Mesothelial cell of epicardium (in vitro differentiated cells): Measurements from ENCODE around the gene CSNK1G2. TPM values are rescaled to one million over a fixed set of nuclear protein-coding genes. Genes with fewer than 3 reads are reported as not detected.

ENCODE experiments used
- DNase-seq, 2 experiments: peaks; one replicate each; pipeline ENCODE4 v3.0.0; 2021; ENCODE audit warnings: low spot score in 2 of 2; ENCODE audit not compliant: unreplicated experiment in 2 of 2
- H3K27ac Mint-ChIP-seq: 2 replicates; pipeline ENCODE4 v1.8.0; 2021; ENCODE audit warnings: mixed read lengths
- H3K27me3 Mint-ChIP-seq: 2 replicates; pipeline ENCODE4 v1.8.0; 2021; ENCODE audit warnings: low read depth, mixed read lengths
- H3K36me3 Mint-ChIP-seq: 2 replicates; pipeline ENCODE4 v1.8.0; 2021; ENCODE audit warnings: mixed read lengths
- H3K4me1 Mint-ChIP-seq: 2 replicates; pipeline ENCODE4 v1.8.0; 2021; ENCODE audit warnings: mixed read lengths
- H3K4me3 Mint-ChIP-seq: 2 replicates; pipeline ENCODE4 v1.8.0; 2021; ENCODE audit warnings: mild to moderate bottlenecking, moderate library complexity, mixed read lengths
- H3K9me3 Mint-ChIP-seq: 2 replicates; pipeline ENCODE4 v1.8.0; 2021; ENCODE audit warnings: mixed read lengths
- CTCF ChIP-seq: fragments of 200-600 bp; sonication (generic); IDR thresholded peaks from one replicate; pipeline ENCODE4 v1.5.0; 2021; ENCODE audit warnings: antibody characterized with exemption; ENCODE audit not compliant: unreplicated experiment
- total RNA-seq: library from RNA; stranded (reverse); gene quantifications from 3 replicates; pipeline ENCODE4 v1.2.1, GENCODE V29; 2021

CSNK1G2 gene
- 79.1 to 84.0 TPM (median 81.8 TPM) in 3 replicates for total RNA-seq

- TF ChIP-seq CTCF, result no peak
- Mint-ChIP-seq H3K4me3 (peak within 1 kb of the TSS; percentile 88), H3K27me3 (no peaks in the 10 kb centered on the region), H3K9me3 (no peaks in the 10 kb centered on the region), H3K27ac (peak within 1 kb of the TSS; percentile 99), H3K36me3 (no peaks in the 10 kb centered on the region), H3K4me1 (peaks cover 26% of the 10 kb centered on the region)
- no peak for DNase-seq
Measured at GRCh38 chr19:1941146-1942077, at the start of gene CSNK1G2. TSS of gene CSNK1G2 (plus strand) at chr19:1941172. CDS start at chr19:1969773, 28,601 bp downstream.

DNA sequence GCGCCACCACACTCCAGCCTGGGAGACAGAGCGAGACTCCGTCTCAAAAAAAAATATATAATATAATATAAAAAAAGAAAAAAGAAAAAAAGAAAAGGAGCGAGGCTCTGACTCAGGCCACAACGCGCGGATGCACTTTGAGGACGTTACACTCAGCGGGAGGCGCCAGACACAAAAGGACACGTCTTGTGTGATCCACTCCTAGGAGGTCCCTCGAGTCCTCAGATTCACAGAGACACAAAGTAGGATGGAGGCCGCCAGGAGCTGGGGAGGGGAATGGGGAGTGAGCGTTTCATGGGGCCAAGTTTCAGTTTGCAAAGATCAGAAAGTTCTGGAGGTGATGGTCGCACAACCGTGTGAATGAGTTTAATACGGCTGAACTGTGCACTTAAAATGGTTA, 47.2 kb upstream of the CSNK1G2 start:
- TF ChIP-seq CTCF, result no peak
- DNase-seq, result no peak
- H3K9me3 Mint-ChIP-seq, result no peaks in the 10 kb centered on the region
- peak overlapping the region; percentile 66 for H3K27ac Mint-ChIP-seq
- H3K4me3 Mint-ChIP-seq, result no peak overlapping the region
- peaks cover 5% of the 10 kb centered on the region for H3K4me1 Mint-ChIP-seq
- H3K27me3 Mint-ChIP-seq, result no peaks in the 10 kb centered on the region
- no peaks in the 10 kb centered on the region for H3K36me3 Mint-ChIP-seq

DNA sequence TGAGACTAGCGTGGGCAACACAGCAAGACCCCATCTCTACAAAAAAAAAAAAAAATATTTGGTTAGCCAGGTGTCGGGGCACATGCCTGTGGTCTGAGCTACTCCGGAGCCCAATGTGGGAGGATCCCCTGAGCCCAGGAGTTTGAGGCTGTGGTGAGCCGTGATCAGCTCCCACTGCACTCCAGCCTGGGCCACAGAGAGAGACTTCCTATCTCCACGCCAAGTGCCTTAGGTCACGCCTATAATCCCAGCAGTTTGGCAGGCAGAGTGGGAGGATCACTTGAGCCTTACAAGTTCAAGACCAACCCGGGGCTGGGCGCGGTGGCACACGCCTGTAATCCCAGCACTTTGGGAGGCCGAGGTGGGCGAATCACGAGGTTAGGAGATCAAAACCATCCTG, 44.5 kb upstream of the CSNK1G2 start:
- no peak for TF ChIP-seq CTCF
- Mint-ChIP-seq H3K27ac (no peak overlapping the region), H3K4me3 (no peak overlapping the region)

DNA sequence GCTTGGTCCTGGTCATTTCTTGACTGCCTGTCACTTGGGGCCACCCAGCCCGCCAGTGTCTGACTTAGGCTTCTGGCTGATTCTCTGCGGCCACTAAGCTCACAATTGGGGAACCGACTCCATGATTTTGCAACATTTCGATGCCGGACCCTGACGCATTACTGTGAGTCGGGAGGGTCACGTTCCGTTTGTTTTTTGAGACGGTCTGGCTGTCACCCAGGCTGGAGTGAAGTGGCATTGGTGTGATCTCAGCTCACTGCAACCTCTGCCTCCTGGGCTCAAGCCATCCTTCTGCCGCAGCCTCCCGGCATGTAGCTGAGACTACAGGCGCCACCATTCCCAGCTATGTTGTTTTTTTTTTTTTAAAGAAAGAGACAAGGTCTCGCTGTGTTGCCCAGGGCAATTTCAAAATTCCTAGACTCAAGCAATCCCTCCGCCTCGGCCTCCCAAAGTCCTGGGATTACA, 39.0 kb upstream of the CSNK1G2 start:
- TF ChIP-seq CTCF, result no peak
- no peak for DNase-seq
- no peaks in the 10 kb centered on the region for H3K9me3 Mint-ChIP-seq
- H3K27me3 Mint-ChIP-seq, result no peaks in the 10 kb centered on the region
- H3K27ac Mint-ChIP-seq, result peak overlapping the region; percentile 51
- peaks cover 25% of the 10 kb centered on the region for H3K4me1 Mint-ChIP-seq
- no peak overlapping the region for H3K4me3 Mint-ChIP-seq
- H3K36me3 Mint-ChIP-seq, result no peaks in the 10 kb centered on the region

More for the DNA sequence above, 44.5 kb upstream of the CSNK1G2 start:
- Mint-ChIP-seq H3K9me3 (no peaks in the 10 kb centered on the region), H3K4me1 (peaks cover 5% of the 10 kb centered on the region), H3K36me3 (no peaks in the 10 kb centered on the region), H3K27me3 (no peaks in the 10 kb centered on the region)
- no peak for DNase-seq

DNA sequence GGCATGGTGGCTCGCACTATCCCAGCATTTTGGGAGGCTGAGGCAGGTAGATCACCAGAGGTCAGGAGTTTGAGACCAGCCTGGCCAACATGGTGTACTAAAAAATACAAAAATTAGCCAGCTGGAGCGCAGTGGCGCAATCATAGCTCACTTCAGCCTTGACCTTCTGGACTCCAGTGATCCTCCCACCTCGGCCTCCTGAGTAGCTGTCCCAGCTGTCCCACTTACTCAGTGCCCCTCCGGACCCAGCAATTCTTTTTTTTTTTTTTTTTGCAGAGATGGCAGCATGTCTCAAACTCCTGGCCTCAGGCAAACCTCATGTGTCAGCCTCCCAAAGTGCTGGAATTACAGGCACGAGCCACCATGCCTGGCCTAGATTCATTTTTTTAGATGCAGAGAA, 38.0 kb upstream of the CSNK1G2 start:
- TF ChIP-seq CTCF, result no peak
- H3K27me3 Mint-ChIP-seq, result no peaks in the 10 kb centered on the region
- no peak for DNase-seq
- no peak overlapping the region for H3K4me3 Mint-ChIP-seq
- H3K36me3 Mint-ChIP-seq, result no peaks in the 10 kb centered on the region
- H3K9me3 Mint-ChIP-seq, result no peaks in the 10 kb centered on the region
- H3K4me1 Mint-ChIP-seq, result peaks cover 21% of the 10 kb centered on the region
- peak overlapping the region; percentile 96 for H3K27ac Mint-ChIP-seq
